Measurements from ENCODE around the gene NKX1-1. TPM values are rescaled to one million over a fixed set of nuclear protein-coding genes. Genes with fewer than 3 reads are reported as not detected.
"Not testable (repeated sequence)": the region's sequence is repeated elsewhere in the genome, so short reads cannot be mapped to it uniquely, and the experiment has no call there.

Gene NKX1-1
- total and polyA plus RNA-seq, 2 donors (not counting 1 experiment from before 2014, with no cell fraction given), result not detected

- H2AFZ ChIP-seq (ENCODE audit: low read length), result no peak overlapping the region
- peaks cover 2% of the 10 kb centered on the region for H3K9me3 ChIP-seq (ENCODE audit: control insufficient read depth, insufficient read depth, low read depth, low read length)
- H3K4me3 ChIP-seq (replicated peaks in 1 of 4; ENCODE audit: control extremely low read depth in 1 of 4, insufficient read depth in 1 of 4, low read depth in 3 of 4, low read length in 4 of 4), result no peak overlapping the region
- H4K20me1 ChIP-seq (ENCODE audit: control insufficient read depth, extremely low read depth, insufficient read depth, low read length), result no peaks in the 10 kb centered on the region
- no peak for TF ChIP-seq CTCF (conservative IDR thresholded peaks at IDR 0.05 in 1 of 2, IDR thresholded peaks at IDR 0.05 in 1 of 2; ENCODE audit: low read depth in 1 of 2, low read length in 2 of 2)
- TF ChIP-seq EZH2 (IDR thresholded peaks at IDR 0.05; ENCODE audit: low read length, missing control alignments), result no peak
- H3K27ac ChIP-seq (ENCODE audit: insufficient read depth, low read length), result no peak overlapping the region
- H3K4me2 ChIP-seq (ENCODE audit: extremely low read depth, insufficient read depth, low read length), result no peak overlapping the region
- no peaks in the 10 kb centered on the region for H3K4me1 ChIP-seq (ENCODE audit: control insufficient read depth, extremely low read depth, insufficient read depth, low read length)
- H3K9ac ChIP-seq (ENCODE audit: insufficient read depth, low read length), result no peak overlapping the region
- no peaks in the 10 kb centered on the region for H3K79me2 ChIP-seq (ENCODE audit: control insufficient read depth, insufficient read depth, low read length)
- no peak for DNase-seq (ENCODE audit: low read depth in 2 of 2)
- H3K36me3 ChIP-seq (ENCODE audit: control insufficient read depth, insufficient read depth, low read length), result no peaks in the 10 kb centered on the region
- H3K27me3 ChIP-seq (ENCODE audit: control insufficient read depth, insufficient read depth, low read length), result peaks cover 8% of the 10 kb centered on the region
Measured at GRCh38 chr4:1396806-1397455, 9.3 kb downstream of the NKX1-1 start.

DNA sequence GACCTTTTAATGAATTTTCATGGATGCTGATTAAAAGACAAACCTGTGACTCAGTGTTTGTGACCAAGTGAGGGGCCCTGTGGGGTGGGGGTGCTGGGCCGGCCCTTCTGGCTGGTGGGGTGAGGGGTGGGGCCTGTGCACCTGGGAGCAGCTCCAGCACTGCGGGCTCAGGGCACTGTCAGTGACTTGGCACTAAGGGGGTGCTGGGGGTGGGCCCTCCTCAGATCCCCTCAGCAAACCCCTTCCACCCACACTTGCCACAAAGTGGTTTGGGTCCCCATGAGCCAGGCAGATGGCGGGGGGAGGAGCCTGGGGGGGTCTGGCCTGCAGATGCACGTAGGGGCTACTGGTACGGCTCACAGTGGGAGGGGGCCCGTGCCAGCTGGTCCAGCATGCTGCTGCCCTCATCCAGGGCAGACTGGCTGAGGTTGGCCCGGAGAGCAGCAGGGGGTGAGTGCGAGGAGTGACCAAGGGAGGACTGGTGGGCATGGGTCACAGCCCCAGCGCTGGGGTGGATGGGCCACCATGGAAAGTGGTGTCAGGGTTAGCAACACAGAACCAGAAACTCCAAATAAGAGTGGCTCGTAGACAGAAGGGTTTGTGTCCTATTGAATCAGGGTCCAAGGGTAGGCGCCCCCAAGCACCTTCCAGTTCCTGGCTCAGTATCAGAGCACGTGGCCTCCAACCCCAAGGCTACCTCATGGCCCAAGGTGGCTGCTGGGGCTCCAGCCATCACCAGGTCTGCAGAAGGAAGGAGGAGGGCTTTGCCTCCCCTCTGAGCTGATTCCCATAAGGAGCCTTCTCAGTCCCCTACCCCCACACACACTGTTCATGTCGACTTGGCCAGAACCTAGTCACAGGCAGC, 10.1 kb downstream of the NKX1-1 start:
- no peak for DNase-seq (ENCODE audit: low read depth in 2 of 2)
- no peak overlapping the region for H2AFZ ChIP-seq (ENCODE audit: low read length)
- H3K36me3 ChIP-seq (ENCODE audit: control insufficient read depth, insufficient read depth, low read length), result no peaks in the 10 kb centered on the region
- no peak overlapping the region for H3K4me2 ChIP-seq (ENCODE audit: extremely low read depth, insufficient read depth, low read length)
- H3K4me1 ChIP-seq (ENCODE audit: control insufficient read depth, extremely low read depth, insufficient read depth, low read length), result no peaks in the 10 kb centered on the region
- no peak for TF ChIP-seq CTCF (conservative IDR thresholded peaks at IDR 0.05 in 1 of 2, IDR thresholded peaks at IDR 0.05 in 1 of 2; ENCODE audit: low read depth in 1 of 2, low read length in 2 of 2)
- TF ChIP-seq EZH2 (IDR thresholded peaks at IDR 0.05; ENCODE audit: low read length, missing control alignments), result no peak
- peaks cover 2% of the 10 kb centered on the region for H3K9me3 ChIP-seq (ENCODE audit: control insufficient read depth, insufficient read depth, low read depth, low read length)
- H3K27me3 ChIP-seq (ENCODE audit: control insufficient read depth, insufficient read depth, low read length), result peaks cover 2% of the 10 kb centered on the region
- no peak overlapping the region for H3K27ac ChIP-seq (ENCODE audit: insufficient read depth, low read length)
- H3K9ac ChIP-seq (ENCODE audit: insufficient read depth, low read length), result no peak overlapping the region
- no peak overlapping the region for H3K4me3 ChIP-seq (replicated peaks in 1 of 4; ENCODE audit: control extremely low read depth in 1 of 4, insufficient read depth in 1 of 4, low read depth in 3 of 4, low read length in 4 of 4)
- no peaks in the 10 kb centered on the region for H4K20me1 ChIP-seq (ENCODE audit: control insufficient read depth, extremely low read depth, insufficient read depth, low read length)
- H3K79me2 ChIP-seq (ENCODE audit: control insufficient read depth, insufficient read depth, low read length), result no peaks in the 10 kb centered on the region

- not testable (repeated sequence) for H3K4me1 ChIP-seq (ENCODE audit: control insufficient read depth, extremely low read depth, insufficient read depth, low read length); H3K4me2 ChIP-seq (ENCODE audit: extremely low read depth, insufficient read depth, low read length); H3K27ac ChIP-seq (ENCODE audit: insufficient read depth, low read length); H4K20me1 ChIP-seq (ENCODE audit: control insufficient read depth, extremely low read depth, insufficient read depth, low read length); H3K79me2 ChIP-seq (ENCODE audit: control insufficient read depth, insufficient read depth, low read length); H2AFZ ChIP-seq (ENCODE audit: low read length); H3K9ac ChIP-seq (ENCODE audit: insufficient read depth, low read length); H3K4me3 ChIP-seq (replicated peaks in 1 of 4; ENCODE audit: control extremely low read depth in 1 of 4, insufficient read depth in 1 of 4, low read depth in 3 of 4, low read length in 4 of 4); H3K27me3 ChIP-seq (ENCODE audit: control insufficient read depth, insufficient read depth, low read length); DNase-seq (ENCODE audit: low read depth in 2 of 2); H3K36me3 ChIP-seq (ENCODE audit: control insufficient read depth, insufficient read depth, low read length); H3K9me3 ChIP-seq (ENCODE audit: control insufficient read depth, insufficient read depth, low read depth, low read length)
Measured at GRCh38 chr4:1395389-1395820, 10.8 kb downstream of the NKX1-1 start.

GRCh38 chr4:1394554-1395388, 11.5 kb downstream of the NKX1-1 start:
- not testable (repeated sequence) for H3K79me2 ChIP-seq (ENCODE audit: control insufficient read depth, insufficient read depth, low read length); H3K4me3 ChIP-seq (replicated peaks in 1 of 4; ENCODE audit: control extremely low read depth in 1 of 4, insufficient read depth in 1 of 4, low read depth in 3 of 4, low read length in 4 of 4); DNase-seq (ENCODE audit: low read depth in 2 of 2); H3K9me3 ChIP-seq (ENCODE audit: control insufficient read depth, insufficient read depth, low read depth, low read length); H3K36me3 ChIP-seq (ENCODE audit: control insufficient read depth, insufficient read depth, low read length); H3K27me3 ChIP-seq (ENCODE audit: control insufficient read depth, insufficient read depth, low read length); H3K9ac ChIP-seq (ENCODE audit: insufficient read depth, low read length); H3K27ac ChIP-seq (ENCODE audit: insufficient read depth, low read length); H3K4me2 ChIP-seq (ENCODE audit: extremely low read depth, insufficient read depth, low read length); H2AFZ ChIP-seq (ENCODE audit: low read length); H3K4me1 ChIP-seq (ENCODE audit: control insufficient read depth, extremely low read depth, insufficient read depth, low read length); H4K20me1 ChIP-seq (ENCODE audit: control insufficient read depth, extremely low read depth, insufficient read depth, low read length)
